GM21723 (cell line): Measurements from ENCODE around the gene THSD4.

Source experiments
- ATAC-seq: cut with Tn5 transposase; IDR thresholded peaks from one replicate; pipeline ENCODE4 v1.9.1; 2021; ENCODE audit warnings: mild to moderate bottlenecking, moderate library complexity; ENCODE audit not compliant: unreplicated experiment

Gene THSD4

DNA sequence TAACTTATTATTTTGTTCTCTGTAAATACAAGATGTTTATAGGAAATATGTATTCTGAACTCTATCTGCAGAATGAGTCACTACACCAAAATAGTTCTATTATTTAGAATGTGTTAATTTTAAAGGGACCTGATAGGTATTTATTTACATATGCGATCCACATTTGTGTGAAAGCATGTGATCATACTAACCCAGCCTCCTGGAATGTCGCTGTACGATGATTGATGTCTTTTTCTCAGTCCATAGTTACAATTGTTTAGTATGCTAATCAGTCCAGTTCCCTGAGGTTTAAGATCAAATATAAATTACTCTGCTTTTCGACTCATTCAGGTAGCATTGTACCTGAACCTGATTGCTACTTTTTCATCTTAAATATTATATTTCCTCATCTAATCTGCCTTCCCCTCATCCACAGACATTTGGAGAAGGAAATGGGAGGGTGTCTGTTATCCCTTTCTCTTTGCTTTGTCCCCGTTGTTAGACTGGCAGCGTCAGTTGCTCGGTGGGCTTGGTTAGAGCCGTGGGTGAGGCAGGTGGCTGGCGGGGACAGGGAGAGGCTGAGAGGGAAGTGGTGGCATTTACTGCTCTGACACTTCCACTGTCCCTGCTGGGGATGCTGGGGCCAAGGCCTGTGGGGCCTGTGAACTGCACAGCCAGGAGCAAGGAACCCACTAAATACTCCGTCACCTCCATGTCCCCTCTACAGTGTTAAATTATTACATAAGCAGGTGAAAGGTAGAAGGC lies 667.3 kb downstream of the THSD4 start:
- ATAC-seq: no peak

GRCh38 chr15:71784719-71785118 lies 669.4 kb downstream of the THSD4 start:
- no peak for ATAC-seq

DNA sequence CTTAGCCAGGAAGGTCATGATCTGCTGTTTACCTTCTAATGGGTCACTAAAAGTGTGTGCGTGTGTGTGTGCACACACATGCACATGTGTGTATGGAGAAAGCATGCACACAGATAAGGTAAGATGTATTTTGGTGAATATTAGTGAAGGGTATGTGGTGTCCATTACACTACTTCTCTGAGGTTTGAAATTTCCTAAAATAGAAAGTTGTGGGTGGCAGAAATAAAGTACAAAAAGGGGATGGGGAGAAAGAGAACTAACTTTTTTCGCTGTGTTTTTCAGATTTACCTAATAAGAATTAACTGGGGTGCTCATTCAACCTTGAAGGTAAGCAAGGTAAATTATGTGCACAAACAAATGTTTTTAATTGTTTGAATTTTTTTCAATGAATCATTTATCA lies 670.7 kb downstream of the THSD4 start:
- no peak for ATAC-seq

- ATAC-seq: no peak
These were observed 671.4 kb downstream of the THSD4 start for GRCh38 chr15:71786673-71787072.

GRCh38 chr15:71788646-71789579 lies 673.6 kb downstream of the THSD4 start:
- no peak for ATAC-seq

DNA sequence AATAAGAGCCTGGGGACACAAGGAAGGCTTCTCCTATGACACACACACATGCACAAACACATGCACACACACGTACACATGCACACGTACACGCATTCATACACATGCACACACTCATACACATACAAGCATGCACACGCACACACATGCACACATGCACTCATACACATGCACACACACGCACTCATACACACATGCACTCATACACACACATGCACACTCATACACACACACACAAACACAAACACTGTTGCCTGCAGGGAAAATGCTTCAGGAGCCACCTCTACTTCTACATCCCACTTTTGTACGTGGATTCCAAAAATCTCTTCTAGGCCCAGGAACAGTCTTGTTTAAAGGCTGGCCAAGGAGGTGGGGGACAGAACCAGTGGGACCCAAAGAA lies 674.3 kb downstream of the THSD4 start:
- no peak for ATAC-seq

GRCh38 chr15:71790081-71790480 lies 674.8 kb downstream of the THSD4 start:
- no peak for ATAC-seq

DNA sequence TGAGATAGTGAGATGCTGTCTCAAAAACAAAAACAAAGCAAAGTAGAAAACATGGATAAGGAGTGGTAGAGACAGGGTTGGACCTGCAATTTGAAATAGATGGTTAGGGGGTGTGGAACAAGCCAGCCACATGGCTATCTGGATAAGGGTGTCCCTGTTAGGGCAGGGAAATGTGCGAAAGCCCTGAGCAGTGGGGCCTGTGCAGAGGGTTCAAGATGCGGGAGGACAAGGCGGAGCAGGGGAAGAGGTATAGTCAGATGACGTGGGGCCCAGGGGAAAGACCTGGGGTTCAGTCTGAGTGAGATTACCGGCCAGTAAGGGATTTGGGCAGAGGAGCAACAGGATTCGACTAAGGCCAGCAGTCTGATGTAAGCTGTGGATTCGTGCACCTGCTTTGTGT lies 676.7 kb downstream of the THSD4 start:
- no peak for ATAC-seq

DNA sequence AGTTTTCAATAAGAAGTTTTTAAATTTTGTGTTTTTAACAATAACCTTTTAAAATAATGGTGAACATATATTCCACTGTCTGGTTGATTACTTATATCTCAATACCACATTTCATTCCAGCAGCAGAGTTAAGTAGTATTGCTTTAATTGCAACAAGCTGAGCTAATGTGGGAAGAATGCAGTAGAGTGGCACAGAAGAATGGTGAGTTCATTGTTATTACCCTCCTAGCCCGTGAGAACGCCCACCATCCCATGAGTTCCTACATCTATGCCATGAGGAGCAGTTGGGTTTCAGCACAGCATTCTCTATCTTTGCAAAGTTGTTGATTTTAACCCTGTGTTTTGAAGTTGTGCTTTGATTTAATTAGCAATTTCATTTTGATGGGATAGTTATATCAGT lies 677.2 kb downstream of the THSD4 start:
- no peak for ATAC-seq

DNA sequence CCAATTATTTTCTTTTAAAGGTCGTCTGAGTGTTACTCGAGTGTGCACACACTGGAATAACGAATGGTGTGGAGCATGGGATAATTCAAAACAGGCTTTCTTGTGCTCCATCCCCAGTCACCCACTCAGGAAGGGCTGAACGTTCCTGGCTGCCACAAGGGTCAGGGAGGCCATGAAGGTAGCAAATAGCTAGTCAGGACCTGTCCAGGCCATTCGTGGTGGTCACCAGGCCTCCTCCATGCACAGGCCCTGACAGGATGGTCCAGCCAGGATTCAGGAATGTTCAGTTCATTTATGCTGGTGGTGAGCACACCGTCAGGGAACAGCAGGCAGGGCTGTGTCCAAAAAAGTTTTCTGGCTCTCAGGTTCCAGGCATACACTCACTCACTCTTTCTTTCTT lies 683.4 kb downstream of the THSD4 start:
- ATAC-seq: no peak

DNA sequence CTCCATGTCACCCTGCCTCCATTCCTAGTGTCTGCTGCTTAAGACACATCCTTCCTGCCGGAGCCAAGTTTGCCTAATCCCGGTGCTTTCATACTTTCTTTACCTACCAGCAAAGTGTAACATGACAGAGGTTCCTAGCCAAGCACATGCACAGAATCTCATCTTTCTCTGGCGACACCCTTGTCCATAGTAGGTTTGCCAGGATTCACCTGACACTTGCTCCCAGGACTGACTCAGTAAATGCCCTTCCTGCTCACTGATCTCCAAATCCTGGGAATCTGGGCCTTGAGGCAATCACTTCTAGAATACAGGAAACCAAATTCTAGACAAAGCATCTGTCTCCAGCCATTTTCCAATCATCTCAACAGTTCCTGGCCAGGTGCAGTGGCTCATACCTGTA lies 684.9 kb downstream of the THSD4 start:
- no peak for ATAC-seq

GRCh38 chr15:71800835-71801745 lies 685.8 kb downstream of the THSD4 start:
- ATAC-seq: no peak

DNA sequence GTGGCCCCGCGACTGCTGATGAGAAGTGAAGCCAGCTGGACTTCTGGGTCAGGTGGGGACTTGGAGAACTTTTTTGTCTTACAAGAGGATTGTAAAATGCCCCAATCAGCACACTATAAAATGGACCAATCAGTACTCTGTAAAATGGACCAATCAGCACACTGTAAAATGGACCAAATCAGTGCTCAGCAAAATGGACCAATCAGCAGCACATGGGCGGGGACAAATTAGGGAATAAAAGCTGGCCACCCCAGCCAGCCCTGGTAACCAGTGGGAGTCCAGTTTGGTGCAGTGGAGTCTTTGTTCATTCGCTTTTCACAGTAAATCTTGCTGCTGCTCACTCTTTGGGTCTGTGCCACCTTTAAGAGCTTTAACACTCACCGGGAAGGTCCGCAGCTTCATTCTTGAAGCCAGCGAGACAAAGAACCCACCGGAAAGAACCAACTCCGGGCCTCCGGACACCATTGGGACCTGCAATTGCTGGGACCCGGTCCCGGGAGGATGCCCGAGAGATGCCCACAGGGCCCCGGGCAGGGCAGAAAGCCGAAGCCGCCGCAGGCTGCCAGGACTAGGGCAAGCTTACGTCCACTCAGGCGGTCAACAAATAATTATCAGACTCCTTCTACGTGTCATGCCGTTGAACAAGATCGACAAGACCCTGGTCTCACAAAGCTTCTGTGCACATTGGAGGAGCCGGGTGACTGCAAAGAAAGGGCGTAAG lies 686.8 kb downstream of the THSD4 start:
- ATAC-seq: no peak

GRCh38 chr15:71802770-71803169 lies 687.5 kb downstream of the THSD4 start:
- no peak for ATAC-seq

- ATAC-seq: no peak
These were observed 689.0 kb downstream of the THSD4 start for GRCh38 chr15:71804226-71804625.

GRCh38 chr15:71804695-71805470 lies 689.6 kb downstream of the THSD4 start:
- peak; percentile 55 for ATAC-seq

- no peak for ATAC-seq
These were observed 691.2 kb downstream of the THSD4 start for GRCh38 chr15:71806452-71806931.

DNA sequence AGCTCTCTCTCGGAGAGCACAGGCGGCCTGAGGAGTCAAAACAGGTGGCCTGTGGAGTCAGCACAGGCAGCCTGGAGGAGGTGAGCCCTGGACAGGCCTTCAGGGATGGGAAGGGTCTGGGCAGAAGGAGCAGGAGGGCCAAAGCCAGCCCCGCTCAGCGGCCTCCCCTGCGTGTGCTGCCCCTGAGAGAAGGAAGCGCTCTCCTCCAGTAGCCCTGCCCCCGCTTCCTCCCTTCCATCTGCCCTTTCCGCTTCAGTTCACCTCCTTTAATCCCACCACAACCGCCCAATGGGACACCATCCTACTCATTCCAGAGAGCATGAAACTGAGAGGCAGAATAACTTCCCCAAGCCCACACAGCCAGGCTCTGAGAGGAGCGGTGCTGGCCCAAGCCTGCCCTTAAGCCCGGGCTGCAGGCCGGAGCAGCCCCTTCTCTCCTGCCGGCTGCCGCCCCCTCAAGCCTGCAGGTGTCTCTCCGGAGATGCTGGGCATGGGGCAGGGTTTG lies 691.9 kb downstream of the THSD4 start:
- ATAC-seq: no peak

DNA sequence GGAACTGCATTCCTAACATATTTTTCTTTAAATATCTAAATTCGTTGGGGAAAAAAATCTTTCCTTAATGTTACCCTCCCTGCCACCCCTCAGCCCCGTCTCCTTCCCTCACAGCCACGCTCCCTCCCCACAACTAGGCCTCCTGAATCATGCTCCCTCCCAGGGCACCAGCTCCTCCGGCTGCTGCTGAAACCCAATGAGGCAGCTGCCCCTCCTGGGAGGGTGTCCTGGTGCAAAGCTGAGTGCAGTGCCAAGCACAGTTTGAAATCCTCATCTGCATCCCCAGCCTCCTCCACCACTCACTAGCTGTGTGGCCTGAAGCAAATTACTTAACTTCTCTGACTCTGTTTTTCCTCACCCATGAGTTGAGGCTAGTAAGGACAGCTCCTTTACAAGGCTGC lies 692.4 kb downstream of the THSD4 start:
- ATAC-seq: no peak
